Motor neuron (in vitro differentiated cells): ENCODE results near the gene MMP24OS. TPM values are rescaled to one million over a fixed set of nuclear protein-coding genes. Genes with fewer than 3 reads are reported as not detected.

ENCODE experiments used
- ATAC-seq, 8 experiments: fragments of 200-7000 bp; cut with Tn5 transposase; replicated peaks in 6 of 8; 2 replicates each; pipeline ENCODE4 v1.8.0; 2021; ENCODE audit warnings: mild to moderate bottlenecking in 8 of 8, moderate library complexity in 8 of 8
- H3K27ac ChIP-seq, 2 donors: fragments of 250-450 bp; sonication (Bioruptor Pico); 2 replicates each; pipeline ENCODE4 v1.9.0; 2021; ENCODE audit warnings: antibody characterized with exemption in 2 of 2, mild to moderate bottlenecking in 2 of 2, moderate library complexity in 1 of 2
- H3K4me1 ChIP-seq, 2 donors: fragments of 250-450 bp; sonication (Bioruptor Pico); replicated peaks in 1 of 2; 2 replicates each; pipeline ENCODE4 v1.6.1; 2021; ENCODE audit warnings: antibody characterized with exemption in 2 of 2, mild to moderate bottlenecking in 2 of 2, moderate library complexity in 1 of 2
- H3K4me3 ChIP-seq, 5 donors: fragments of 250-450 bp; sonication (Bioruptor Pico); 2 replicates each; pipeline ENCODE4 v1.9.0; 2021; ENCODE audit warnings: antibody characterized with exemption in 5 of 5, mild to moderate bottlenecking in 5 of 5, moderate library complexity in 4 of 5
- WGBS, 10 experiments: fragments of 450-650 bp; shearing (Covaris generic); methylation state at CpG; one replicate each; pipeline ENCODE4 v1.0.0; 2022; 5-methylcytosine and 5-hydroxymethylcytosine counted together
- in situ Hi-C, 9 experiments: fragments of 400-800 bp; cut with MboI; loops; one replicate each; pipeline ENCODE4 v1.15.0; 2021; ENCODE audit warnings: low sequenced_read_pairs in 9 of 9, low pct_unique_long_range_greater_than_20kb in 2 of 9; ENCODE audit not compliant: unreplicated experiment in 9 of 9
- total RNA-seq, 8 experiments: library from RNA; unstranded; fragments of 300-600 nt; gene quantifications; 2 replicates each; pipeline versions ENCODE4 v1.2.3 to v1.2.4, GENCODE V29; 2022

Gene MMP24OS
- total RNA-seq, 8 experiments from 2014 or later: 16.3 to 29.1 (median 19.7) TPM

GRCh38 chr20:35275741-35276251 is 2.1 kb downstream of the MMP24OS start:
- in situ Hi-C loops: no loop called here

GRCh38 chr20:35274172-35275092 is 3.5 kb downstream of the MMP24OS start:
- H3K4me1 ChIP-seq: peaks cover 12 to 16% of the 10 kb centered on the region in 2 donors
- H3K4me3 ChIP-seq: no peak overlapping the region
- no peak for ATAC-seq
- in situ Hi-C loops: no loop called here
- no peak overlapping the region for H3K27ac ChIP-seq
- 87 to 100% (median 96%) methylated on average over 1 to 10 of the region's 24 CpGs; no CpG with 5 or more reads in 2 of the 10 experiments for WGBS, 10 experiments

More at GRCh38 chr20:35275741-35276251, 2.1 kb downstream of the MMP24OS start:
- no peak overlapping the region for H3K4me3 ChIP-seq
- peaks cover 12 to 16% of the 10 kb centered on the region in 2 donors for H3K4me1 ChIP-seq
- 60 to 100% (median 80%) methylated on average over 1 to 5 of the region's 12 CpGs; no CpG with 5 or more reads in 5 of the 10 experiments for WGBS, 10 experiments
- no peak overlapping the region for H3K27ac ChIP-seq
- ATAC-seq: no peak

- WGBS, 10 experiments: 50 to 100% (median 92%) methylated on average over 1 to 5 of the region's 13 CpGs; no CpG with 5 or more reads in 2 of the 10 experiments
Measured at GRCh38 chr20:35273449-35274171, 4.3 kb downstream of the MMP24OS start.

GRCh38 chr20:35271904-35272303 is 6.0 kb downstream of the MMP24OS start:
- H3K27ac ChIP-seq: no peak overlapping the region
- in situ Hi-C loops: no loop called here
- no peak for ATAC-seq
- 47 to 100% (median 86%) methylated on average over 1 to 7 of the region's 7 CpGs; no CpG with 5 or more reads in 3 of the 10 experiments for WGBS, 10 experiments
- H3K4me3 ChIP-seq: no peak overlapping the region
- H3K4me1 ChIP-seq: peaks cover 7% of the 10 kb centered on the region in 2 donors

More at GRCh38 chr20:35273449-35274171, 4.3 kb downstream of the MMP24OS start:
- Histone ChIP-seq H3K27ac (no peak overlapping the region), H3K4me1 (peaks cover 12 to 13% of the 10 kb centered on the region in 2 donors), H3K4me3 (no peak overlapping the region)
- ATAC-seq: no peak
- in situ Hi-C loops: no loop called here

GRCh38 chr20:35271073-35271882 is 6.6 kb downstream of the MMP24OS start:
- H3K4me3 ChIP-seq: no peak overlapping the region
- peaks cover under 1 to 1% of the 10 kb centered on the region in 2 donors for H3K4me1 ChIP-seq
- WGBS, 10 experiments: 33 to 89% (median 69%) methylated on average over 3 to 6 of the region's 20 CpGs; no CpG with 5 or more reads in 7 of the 10 experiments
- in situ Hi-C loops: no loop called here
- peak in 7 of 8 experiments; percentile 9 to 96 (median 18) for ATAC-seq
- H3K27ac ChIP-seq: no peak overlapping the region

GRCh38 chr20:35270021-35270902 is 7.7 kb downstream of the MMP24OS start:
- H3K27ac ChIP-seq: no peak overlapping the region

GRCh38 chr20:35269055-35269781 is 8.7 kb downstream of the MMP24OS start:
- in situ Hi-C loops: no loop called here
- 0 to 73% (median 36%) methylated on average over 1 to 7 of the region's 14 CpGs; no CpG with 5 or more reads in 1 of the 10 experiments for WGBS, 10 experiments
- H3K4me1 ChIP-seq: no peaks in the 10 kb centered on the region
- no peak overlapping the region for H3K27ac ChIP-seq
- ATAC-seq: peak; percentile 22 to 91 (median 82)
- H3K4me3 ChIP-seq: no peak overlapping the region

More at GRCh38 chr20:35270021-35270902, 7.7 kb downstream of the MMP24OS start:
- no peak for ATAC-seq
- Histone ChIP-seq H3K4me3 (no peak overlapping the region), H3K4me1 (no peaks in the 10 kb centered on the region)
- in situ Hi-C loops: no loop called here
- 79 to 94% (median 90%) methylated on average over 2 to 12 of the region's 19 CpGs; no CpG with 5 or more reads in 5 of the 10 experiments for WGBS, 10 experiments

GRCh38 chr20:35267092-35267491 is 10.8 kb downstream of the MMP24OS start:
- in situ Hi-C loops: no loop called here
- Histone ChIP-seq H3K4me1 (peaks cover 14 to 15% of the 10 kb centered on the region in 2 donors), H3K27ac (no peak overlapping the region), H3K4me3 (no peak overlapping the region)
- 86 to 100% (median 88%) methylated on average over 2 to 9 of the region's 16 CpGs; no CpG with 5 or more reads in 7 of the 10 experiments for WGBS, 10 experiments
- ATAC-seq: no peak

GRCh38 chr20:35264755-35265154 is 13.2 kb downstream of the MMP24OS start:
- H3K4me1 ChIP-seq: peaks cover 17% of the 10 kb centered on the region in 2 donors
- no peak overlapping the region for H3K27ac ChIP-seq
- no peak for ATAC-seq
- in situ Hi-C loops: no loop called here
- H3K4me3 ChIP-seq: no peak overlapping the region
- WGBS, 10 experiments: 40 to 100% (median 76%) methylated on average over 1 of the region's 1 CpG; no CpG with 5 or more reads in 4 of the 10 experiments

GRCh38 chr20:35263532-35264341 is 14.2 kb downstream of the MMP24OS start:
- 0 to 100% (median 88%) methylated on average over 1 to 7 of the region's 17 CpGs; no CpG with 5 or more reads in 6 of the 10 experiments for WGBS, 10 experiments
- Histone ChIP-seq H3K4me1 (peaks cover 17% of the 10 kb centered on the region in 2 donors), H3K4me3 (no peak overlapping the region), H3K27ac (peak overlapping the region; percentile 42 to 48)
- ATAC-seq: peak in 5 of 8 experiments; percentile 44 to 56 (median 48)
- in situ Hi-C loops: no loop called here
